GM12875 (cell line): ENCODE measurements around the gene CCL4.

Experiments
- H3K4me3 ChIP-seq: one replicate; pipeline ENCODE4 v1.5.1; 2011; ENCODE audit warnings: low read depth, low read length, control low read depth
- CTCF ChIP-seq: IDR thresholded peaks from 2 replicates; pipeline ENCODE4 v1.5.1; 2011; ENCODE audit warnings: low read depth, mild to moderate bottlenecking, control low read depth, inconsistent platforms, low read length, moderate library complexity, borderline replicate concordance; ENCODE audit not compliant: insufficient read depth

CCL4 gene

GRCh38 chr17:36135465-36135864 lies 31.8 kb downstream of the CCL4 start:
- TF ChIP-seq CTCF: no peak
- H3K4me3 ChIP-seq: no peak overlapping the region

- H3K4me3 ChIP-seq: no peak overlapping the region
- TF ChIP-seq CTCF: no peak
These were observed 32.4 kb downstream of the CCL4 start for GRCh38 chr17:36136036-36136435.

- no peak for TF ChIP-seq CTCF
- H3K4me3 ChIP-seq: no peak overlapping the region
These were observed 32.8 kb downstream of the CCL4 start for GRCh38 chr17:36136439-36136838.

- no peak overlapping the region for H3K4me3 ChIP-seq
- no peak for TF ChIP-seq CTCF
These were observed 38.6 kb downstream of the CCL4 start for GRCh38 chr17:36142235-36142634.

GRCh38 chr17:36142806-36143205 lies 39.2 kb downstream of the CCL4 start:
- no peak for TF ChIP-seq CTCF
- no peak overlapping the region for H3K4me3 ChIP-seq

- H3K4me3 ChIP-seq: no peak overlapping the region
- TF ChIP-seq CTCF: no peak
These were observed 40.4 kb downstream of the CCL4 start for GRCh38 chr17:36144014-36144413.

- H3K4me3 ChIP-seq: no peak overlapping the region
- TF ChIP-seq CTCF: no peak
These were observed 41.5 kb downstream of the CCL4 start for GRCh38 chr17:36144981-36145729.
